Measurements from ENCODE around the gene CEPT1.
"Not testable (repeated sequence)": the region's sequence is repeated elsewhere in the genome, so short reads cannot be mapped to it uniquely, and the experiment has no call there.

CEPT1 gene

GRCh38 chr1:111139956-111140679, at the start of gene CEPT1, which contains the start of gene DRAM2:
TSS of gene CEPT1 (plus strand) at chr1:111140223. CDS start at chr1:111147715, 7,492 bp downstream.
TSS of gene DRAM2 (minus strand) at chr1:111140093. CDS start at chr1:111131554, 8,539 bp downstream.
- DNase-seq = peak; percentile 95

GRCh38 chr1:111095421-111095820, 44.6 kb upstream of the CEPT1 start:
- DNase-seq = not testable (repeated sequence)

- no peak for DNase-seq
Measured at GRCh38 chr1:111097356-111098099, 42.5 kb upstream of the CEPT1 start.

- no peak for DNase-seq
Measured at GRCh38 chr1:111099289-111099688, 40.7 kb upstream of the CEPT1 start.

- no peak for DNase-seq
Measured at GRCh38 chr1:111101854-111102642, 38.0 kb upstream of the CEPT1 start.

GRCh38 chr1:111104981-111105380, 35.0 kb upstream of the CEPT1 start:
- DNase-seq = no peak

GRCh38 chr1:111110197-111110899, 29.7 kb upstream of the CEPT1 start:
- DNase-seq = no peak

- no peak for DNase-seq
Measured at GRCh38 chr1:111116496-111116895, 23.5 kb upstream of the CEPT1 start.

GRCh38 chr1:111126354-111126753, 13.7 kb upstream of the CEPT1 start:
- DNase-seq = no peak

GRCh38 chr1:111127923-111128643, 11.9 kb upstream of the CEPT1 start:
- no peak for DNase-seq

GRCh38 chr1:111129376-111129775, 10.6 kb upstream of the CEPT1 start:
- DNase-seq = no peak

- no peak for DNase-seq
Measured at GRCh38 chr1:111131693-111132092, 8.3 kb upstream of the CEPT1 start.

GRCh38 chr1:111133866-111134265, 6.2 kb upstream of the CEPT1 start:
- DNase-seq = no peak

- DNase-seq = peak; percentile 14
Measured at GRCh38 chr1:111139324-111139955, 583 bp upstream of the CEPT1 start.

GRCh38 chr1:111140680-111140967, 601 bp downstream of the CEPT1 start:
- no peak for DNase-seq

GRCh38 chr1:111141245-111142220, 1.5 kb downstream of the CEPT1 start:
- DNase-seq = no peak

GRCh38 chr1:111142356-111142975, 2.4 kb downstream of the CEPT1 start:
- no peak for DNase-seq

GRCh38 chr1:111145542-111145941, 5.5 kb downstream of the CEPT1 start:
- DNase-seq = no peak

- DNase-seq = no peak
Measured at GRCh38 chr1:111145963-111146768, 6.1 kb downstream of the CEPT1 start.
